Dedifferentiated amniotic fluid mesenchymal stem cell (primary cell): ENCODE data around the gene MMEL1.
"Not testable (repeated sequence)": the region's sequence is repeated elsewhere in the genome, so short reads cannot be mapped to it uniquely, and the experiment has no call there.

ENCODE experiments used
- DNase-seq: peaks from one replicate; pipeline ENCODE4 v3.0.0-alpha.2; 2016; ENCODE audit errors: extremely low spot score

MMEL1 gene

DNA sequence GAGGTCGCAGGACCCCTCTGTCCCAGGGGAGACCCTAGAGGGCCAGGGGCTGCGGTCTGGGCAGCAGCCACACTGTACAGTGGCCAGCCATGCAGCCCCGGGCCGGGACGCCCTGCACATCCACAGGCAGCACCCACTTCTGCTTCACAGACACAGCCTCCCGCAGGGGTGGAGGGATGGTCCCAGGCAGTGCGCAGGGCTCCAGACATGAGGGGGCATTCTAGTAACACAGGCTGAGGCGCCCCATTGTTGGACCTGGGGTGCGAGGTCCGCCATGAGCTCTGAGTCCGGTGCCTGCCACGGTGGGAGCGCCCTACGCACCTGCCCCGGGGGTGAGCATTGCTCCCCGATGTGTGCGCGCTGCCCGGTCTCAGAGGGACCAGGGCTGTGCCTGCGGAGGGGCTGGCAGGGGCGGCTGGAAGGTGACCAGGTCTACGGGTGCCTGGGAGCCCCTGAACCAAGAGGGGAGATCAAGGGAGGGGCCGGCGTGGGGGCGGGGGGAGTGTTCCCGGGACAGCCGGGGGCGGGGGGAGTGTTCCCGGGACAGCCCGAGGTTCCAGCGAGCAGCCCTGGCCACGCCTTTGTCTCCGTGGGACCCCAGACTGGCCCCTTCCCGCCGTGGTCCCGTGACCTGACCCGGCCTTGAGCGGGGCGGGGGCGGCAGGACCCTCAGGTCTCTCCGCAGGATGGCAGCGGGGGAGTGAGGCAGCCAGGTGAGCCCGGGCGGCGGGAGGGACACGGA lies 4.5 kb downstream of the MMEL1 start:
- DNase-seq: no peak

DNA sequence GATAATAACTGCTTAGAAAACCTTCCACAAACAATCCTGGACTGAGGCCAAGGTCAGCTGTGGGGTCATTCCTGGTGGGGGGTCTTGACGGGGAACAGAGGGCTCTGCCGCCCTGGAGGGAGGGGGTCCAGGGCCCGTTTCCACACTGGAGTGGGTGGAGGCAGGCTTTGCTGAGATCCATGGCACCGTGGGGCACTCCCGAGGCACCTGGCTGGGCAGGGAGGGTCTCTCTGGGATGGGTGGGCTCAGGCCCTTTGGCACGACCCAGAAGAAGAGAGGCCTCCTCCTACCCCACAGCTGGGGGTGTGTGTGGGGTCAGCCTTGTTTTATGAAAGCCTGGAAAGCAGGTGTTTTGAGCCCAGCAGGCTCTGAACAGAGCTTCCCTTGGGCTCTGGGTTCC lies 5.1 kb downstream of the MMEL1 start:
- DNase-seq: no peak

DNA sequence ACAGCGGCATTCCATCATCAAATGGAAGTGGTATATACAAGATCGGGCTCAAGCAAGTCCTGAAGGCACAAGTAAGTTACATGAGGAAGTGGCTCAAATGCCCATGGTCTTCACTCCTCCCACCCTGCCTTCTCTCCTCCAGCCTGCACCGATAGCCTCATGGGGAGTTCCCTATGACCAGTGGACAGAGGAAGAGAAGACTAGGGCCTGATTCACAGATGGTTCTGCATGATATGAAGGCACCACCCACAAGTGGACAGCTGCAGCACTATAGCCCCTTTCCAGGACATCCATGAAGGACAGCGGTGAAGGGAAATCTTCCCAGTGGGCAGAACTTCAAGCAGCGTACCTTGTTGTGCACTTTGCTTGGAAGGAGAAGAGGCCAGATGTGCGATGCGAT lies 7.1 kb downstream of the MMEL1 start:
- DNase-seq: not testable (repeated sequence)

DNA sequence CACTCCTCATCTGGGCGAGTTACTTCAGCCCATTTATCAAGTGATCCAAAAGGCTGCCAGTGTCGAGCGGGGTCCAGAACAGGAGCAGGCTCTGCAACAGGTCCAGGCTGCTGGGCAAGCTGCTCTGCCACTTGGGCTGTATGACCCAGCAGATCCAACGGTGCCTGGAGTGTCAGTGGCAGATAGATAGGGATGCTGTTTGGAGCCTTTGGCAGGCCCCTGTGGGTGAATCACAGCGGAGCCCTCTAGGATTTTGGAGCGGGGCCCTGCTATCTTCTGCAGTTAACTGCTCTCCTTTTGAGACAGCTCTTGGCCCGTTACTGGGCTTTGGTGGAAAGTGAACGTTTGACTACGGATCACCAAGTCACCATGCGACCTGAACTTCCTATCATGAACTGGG lies 7.5 kb downstream of the MMEL1 start:
- DNase-seq: no peak

DNA sequence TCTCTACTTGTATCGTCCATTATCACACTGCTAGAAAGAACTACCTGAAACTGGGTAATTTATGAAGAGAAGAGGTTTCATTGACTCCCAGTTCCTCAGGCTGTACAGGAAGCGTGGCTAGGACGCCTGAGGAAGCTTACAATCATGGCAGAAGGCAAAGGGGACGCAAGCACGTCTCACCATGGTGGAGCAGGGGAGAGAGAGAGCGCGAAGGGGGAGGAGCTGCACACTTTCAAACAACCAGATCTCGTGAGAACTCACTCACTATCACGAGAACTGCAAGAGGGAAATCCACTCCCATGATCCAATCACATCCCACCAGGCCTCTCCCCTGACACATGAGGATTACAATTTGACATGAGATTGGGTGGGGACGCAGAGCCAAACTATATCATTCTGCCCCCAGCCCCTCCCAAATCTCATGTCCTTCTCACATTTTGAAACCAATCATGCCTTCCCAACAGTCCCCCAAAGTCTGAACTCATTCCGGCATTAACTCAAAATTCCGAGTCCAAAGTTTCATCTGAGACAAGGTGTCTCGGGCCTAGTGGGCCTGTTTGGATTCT lies 8.0 kb downstream of the MMEL1 start:
- DNase-seq: no peak

DNA sequence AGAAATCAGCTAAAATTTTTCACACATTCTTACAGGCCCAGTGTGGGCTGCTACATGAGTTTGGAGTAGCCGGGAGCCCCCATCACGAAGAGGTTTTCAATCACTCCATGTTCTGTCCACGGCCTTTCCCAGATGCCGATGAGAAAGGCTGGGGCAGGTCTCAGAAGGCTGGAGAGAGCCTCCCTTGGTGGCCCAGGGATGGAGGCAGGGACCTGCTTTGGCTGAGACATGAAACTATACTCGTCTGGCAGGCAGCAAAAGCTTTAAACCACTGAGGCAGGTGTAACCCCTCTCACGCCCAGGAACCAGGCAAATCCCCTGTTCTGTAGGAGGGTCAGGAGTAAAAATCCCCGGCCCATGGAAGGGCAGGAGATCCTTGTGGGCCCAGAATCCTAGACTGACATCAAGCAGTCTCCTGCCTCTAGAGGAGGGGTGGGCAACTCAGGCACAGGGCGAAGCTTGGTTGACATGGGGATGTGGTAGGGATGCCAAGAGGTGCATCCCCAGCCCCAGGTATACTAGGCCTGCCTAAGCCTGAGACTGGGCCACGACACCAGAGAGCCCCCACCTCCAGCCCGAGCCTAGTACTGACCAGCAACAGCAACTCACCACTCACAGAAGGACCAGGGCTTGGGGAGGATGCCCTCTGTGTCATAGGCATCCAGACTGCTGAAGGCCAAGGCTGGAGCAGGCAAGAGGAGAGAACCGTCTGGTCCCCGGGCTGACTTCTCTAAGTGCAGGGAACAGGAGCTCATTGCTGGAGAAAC lies 9.1 kb downstream of the MMEL1 start:
- no peak for DNase-seq

DNA sequence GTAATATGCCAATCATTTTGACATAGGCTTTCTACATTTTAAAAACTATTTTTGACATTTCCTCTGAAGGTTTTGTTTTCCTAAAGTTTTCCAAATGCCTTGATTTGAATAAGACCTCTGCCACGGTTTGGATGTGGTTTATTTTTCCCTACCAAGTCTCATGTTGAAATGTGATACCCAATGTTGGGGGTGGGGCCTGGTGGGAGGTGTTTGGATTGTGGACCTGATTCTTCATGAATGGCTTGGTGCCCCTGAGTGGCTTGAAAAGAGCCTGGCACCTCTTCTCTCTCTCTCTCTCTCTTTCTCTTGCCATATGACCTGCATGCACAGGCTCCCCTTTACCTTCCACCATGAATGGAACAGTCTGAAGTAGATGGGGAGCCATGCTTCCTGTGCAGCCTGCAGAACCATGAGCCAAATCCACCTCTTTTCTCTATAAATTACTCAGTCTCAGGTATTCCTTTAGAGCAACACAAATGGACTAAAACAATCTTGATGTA lies 14.8 kb downstream of the MMEL1 start:
- DNase-seq: no peak

DNA sequence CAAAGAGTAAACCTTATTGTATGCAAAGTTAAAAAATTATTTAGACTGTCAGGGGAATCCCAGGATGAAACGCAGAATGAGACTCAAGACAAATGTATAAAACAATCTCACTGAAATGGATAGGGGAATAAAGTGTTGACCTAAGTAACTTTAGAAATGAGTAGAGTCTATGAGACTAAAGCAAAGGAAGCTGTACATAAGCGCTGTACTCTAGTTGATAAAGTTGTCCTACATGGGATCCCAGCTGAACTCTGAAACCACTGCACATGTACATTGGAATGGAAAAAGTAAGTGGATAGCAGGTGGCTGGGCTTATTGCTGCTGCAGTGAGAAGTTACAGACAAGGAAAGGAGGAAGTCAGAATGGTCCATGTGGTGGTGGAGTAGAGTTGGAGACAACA lies 18.7 kb downstream of the MMEL1 start:
- no peak for DNase-seq

DNA sequence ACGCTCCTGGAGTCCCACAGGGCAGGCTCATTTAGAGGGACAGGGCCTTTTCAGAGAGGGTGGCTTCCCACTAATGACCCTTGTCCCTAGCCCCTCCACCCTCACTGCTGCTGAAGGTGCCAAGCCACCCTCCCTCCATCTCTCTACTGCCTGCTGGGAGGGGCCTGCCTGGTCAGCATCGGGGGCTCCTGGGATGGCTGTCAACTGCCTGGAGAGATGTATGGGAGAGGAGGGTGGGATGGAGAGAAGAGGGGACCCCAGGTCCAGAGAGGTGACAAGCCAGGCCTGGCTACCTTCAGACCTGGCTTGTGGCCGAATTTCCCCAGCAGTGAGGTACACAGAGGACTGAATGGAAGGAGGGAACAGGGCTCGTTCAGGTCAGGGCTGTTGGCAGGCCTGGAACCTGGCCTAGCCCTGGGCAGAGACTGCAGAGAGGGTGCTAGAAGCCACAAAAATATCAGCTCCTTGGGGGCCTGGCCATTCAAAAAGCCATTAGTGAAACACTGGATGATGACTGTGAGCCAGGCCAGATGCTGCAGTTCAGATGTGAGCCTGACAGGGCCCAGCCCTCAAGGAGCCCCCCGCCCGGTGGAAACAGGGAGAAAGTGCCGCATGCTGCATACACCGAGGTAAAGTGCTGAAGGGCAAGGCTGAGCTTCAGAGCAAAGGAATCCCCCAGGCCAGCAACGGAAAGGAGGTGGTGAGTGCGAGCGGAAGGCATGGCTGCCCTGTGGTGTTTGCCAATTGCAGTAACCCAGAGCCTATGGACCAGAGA lies 20.0 kb downstream of the MMEL1 start:
- DNase-seq: no peak

DNA sequence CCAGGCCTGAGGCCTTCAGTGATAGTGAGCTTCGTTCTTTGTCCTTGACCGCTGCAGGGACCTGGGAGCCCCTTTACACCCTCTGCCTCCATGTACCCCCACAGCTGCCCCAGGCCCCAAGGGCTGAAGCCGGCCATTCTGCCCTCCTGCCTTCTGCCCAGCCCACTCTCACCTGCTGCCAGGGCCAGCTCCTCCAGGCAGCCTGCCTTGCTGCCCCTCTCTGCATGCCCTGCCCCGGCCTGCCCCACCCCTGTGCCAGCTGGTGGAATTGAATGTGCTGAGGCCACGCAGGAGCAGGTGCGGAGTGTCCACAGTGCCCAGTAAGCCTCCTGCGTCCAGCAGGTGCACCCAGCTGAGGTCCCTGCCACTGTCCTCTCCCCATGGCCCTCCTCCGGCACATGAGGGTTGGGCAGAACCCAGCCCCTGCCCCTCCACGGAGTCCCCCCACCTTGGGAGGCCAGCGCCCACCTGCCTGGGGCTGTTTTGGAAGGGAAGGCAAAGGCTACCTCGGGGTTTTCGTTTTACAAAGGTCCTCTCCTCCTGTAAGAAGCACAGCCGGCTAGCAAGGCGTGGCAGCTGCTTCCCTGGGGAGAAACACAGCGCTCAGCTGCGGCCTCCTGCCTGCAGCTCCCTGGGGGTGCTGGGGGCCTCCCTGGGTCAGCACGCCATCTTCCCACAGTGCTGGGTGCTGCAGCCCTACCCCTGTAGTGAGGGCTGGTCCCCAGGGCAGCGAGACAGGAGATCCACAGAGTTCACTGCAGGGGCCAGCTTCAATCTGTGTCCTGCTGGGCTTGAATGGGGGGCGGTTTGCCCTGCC lies 21.0 kb downstream of the MMEL1 start:
- no peak for DNase-seq

DNA sequence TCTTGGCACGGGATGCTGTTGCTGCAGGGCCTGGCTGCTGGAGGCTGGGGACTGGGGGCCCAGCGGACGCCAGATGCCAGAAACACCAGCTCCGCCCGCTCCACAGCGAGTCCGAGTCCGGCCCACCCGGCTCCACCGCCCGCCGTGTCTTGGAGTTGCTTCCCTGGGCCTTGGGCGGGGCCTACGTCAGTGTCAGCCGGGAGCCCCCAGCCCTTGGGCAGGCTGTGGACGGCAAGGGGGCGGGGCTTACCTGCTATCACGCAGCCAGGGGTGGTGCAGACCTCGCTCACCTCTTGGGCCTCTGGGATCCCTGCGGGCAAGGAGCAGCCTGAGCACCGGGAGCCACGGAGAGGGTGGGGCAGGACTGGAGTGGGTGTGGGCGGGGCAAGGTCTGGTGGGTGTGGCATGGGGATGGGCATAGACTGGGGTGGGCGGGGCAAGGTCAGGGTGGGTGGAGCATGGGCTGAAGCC lies 21.8 kb downstream of the MMEL1 start:
- DNase-seq: no peak

DNA sequence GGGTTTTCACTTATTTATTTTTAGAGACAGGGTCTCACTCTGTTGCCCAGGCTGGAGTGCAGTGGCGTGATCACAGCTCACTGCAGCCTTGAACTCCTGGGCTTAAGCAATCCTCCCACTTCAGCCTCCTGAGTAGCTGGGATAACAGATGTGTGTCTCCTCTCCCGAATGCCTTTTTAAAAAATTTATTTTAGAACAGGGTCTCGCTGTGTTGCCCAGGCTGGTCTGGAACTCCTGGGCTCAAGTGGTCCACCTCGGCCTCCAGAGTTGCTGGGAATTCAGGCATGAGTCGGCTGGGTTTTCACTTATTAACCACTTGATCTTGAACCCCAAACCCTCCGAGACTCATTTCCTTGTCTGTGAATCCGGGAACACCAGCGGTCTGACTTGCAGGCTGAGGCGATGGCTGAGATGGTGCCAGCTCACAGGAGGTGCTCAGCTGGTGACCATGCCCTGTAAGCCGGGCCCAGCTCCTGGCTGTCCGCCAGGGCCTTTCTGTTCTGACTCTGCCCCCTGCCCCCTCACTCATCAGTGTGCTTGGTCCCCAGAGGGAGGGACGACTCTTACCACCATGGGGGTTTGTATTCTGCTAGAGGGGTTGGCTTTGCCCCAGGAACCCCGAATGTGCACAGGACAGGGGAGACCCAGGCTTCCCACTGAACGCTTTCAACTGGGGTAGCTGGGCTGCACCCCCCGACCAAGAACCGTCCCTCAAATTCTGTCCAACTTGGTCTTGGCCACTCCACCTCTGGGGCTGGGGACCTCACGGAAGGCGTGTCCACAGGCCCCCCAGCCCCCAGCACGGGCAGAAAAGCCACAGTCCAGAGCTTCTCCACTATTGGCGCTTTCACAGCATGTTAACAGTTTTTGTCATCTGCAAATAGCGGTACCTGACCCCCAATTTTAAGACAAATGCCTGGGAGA lies 22.5 kb downstream of the MMEL1 start:
- no peak for DNase-seq

DNA sequence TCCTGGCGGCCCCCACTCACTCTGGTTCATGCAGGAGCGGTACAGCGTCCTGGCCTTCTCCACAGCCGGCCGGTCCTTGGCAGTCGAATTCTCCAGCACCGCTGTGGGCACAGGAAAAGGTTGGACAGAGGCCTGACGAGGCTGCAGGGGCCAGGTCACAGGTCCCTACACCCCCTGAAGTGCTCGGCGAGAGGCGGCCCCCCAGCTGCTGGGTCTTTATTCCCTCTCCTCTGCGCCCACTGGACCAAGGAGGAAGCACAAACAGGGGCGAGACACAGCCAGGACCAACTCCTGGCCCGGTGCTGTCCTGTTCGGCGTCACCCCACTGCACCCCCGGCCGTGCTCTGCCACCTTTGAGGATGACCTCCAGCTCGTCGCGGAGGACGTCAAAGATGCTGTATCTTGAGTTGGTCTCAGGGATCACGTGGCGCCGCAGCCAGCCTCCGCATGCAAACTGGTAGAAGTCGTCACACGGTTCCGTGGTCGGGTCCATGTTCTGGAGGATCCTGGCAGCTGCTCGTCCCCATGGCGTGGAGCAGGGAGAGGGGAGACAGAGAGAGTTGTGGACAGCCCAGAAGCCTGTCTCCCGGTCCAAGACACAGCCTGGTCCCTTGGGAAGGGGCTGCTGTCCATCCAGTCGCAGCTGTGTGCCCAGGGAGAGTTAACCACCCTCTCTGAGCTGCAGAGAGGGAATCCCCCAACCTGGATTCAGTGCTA lies 23.3 kb downstream of the MMEL1 start:
- DNase-seq: no peak

DNA sequence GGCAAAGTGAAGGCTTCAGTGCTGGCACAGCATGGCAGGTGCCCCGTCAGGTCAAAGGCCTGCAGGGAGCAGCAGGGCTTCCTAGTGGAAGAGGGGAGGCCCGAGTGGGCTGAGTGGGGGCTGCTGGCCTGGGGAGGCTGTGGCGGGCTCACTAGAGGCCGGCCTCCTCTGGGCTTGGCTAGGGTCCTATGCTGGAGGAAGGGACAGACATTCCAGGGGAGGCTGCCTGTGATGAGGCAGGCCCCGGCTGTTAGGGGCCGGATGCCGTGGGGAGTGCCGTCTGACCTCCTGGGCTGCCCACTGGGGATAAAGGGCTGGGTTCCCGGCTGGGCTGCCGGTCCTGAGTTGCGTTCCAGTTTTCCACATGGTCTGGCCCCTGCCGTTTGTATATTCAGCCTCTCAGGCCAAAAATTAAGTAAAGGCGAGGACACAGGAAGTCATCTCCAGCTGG lies 25.1 kb downstream of the MMEL1 start:
- DNase-seq: no peak

DNA sequence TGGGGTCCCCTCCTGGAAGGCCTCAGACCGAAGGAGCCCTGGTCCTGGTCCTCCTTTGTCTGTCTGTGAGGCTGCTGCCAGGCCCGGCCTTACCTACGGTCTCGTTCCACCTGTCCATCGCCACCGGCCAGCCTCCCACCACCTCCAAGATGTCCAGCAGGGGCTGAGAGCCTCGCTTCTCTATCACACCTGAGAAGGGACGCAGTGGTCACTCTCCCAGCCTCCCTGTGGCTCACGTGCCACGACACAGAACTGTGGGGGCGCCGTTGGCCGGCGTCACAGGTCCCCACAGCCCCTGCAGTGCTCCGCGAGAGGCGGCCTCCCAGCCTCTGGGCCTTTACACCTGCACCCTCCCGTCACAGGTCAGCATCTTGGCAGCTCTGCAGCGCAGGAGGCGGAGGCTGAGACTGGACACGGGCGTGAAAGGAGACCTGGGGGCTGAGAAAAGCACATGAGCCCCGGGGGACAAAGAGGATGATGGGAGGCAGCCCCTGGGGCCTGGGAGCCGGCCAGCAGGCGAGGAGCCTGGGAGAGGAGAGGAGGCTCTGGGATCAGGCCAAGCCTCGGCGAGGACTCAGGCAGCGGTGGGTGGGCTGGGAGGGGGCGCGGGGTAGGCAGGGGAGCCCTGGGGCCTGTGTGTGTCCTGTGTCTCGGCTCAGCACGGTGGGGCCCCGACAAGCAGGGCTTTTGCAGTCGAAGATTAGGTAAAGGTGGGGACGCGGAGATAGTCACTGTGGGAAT lies 25.8 kb downstream of the MMEL1 start:
- no peak for DNase-seq

DNA sequence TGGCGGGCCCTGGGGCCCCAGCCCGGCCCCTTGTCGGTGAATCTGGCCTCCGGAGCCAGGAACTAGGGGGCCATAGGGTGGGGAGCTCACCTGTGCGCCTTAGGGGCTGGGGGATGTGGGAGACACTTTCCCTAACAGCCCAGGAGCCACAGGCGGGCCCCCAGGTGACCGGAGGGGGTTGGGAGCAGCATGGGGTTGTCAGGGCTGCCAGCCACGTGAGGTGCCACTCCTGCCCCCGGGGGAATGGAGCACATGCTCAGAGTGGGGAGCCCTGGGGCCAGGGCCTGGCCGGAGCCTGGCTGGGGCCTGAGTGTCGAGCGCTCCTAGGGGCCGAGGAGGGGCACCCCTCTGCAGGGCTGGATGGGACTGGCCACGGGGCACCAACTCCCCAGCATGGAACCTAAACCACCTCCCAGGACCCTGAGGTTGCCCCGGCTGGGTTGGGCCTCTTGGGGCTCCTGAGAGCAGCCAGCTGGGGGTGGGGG lies 26.4 kb downstream of the MMEL1 start:
- DNase-seq: no peak

DNA sequence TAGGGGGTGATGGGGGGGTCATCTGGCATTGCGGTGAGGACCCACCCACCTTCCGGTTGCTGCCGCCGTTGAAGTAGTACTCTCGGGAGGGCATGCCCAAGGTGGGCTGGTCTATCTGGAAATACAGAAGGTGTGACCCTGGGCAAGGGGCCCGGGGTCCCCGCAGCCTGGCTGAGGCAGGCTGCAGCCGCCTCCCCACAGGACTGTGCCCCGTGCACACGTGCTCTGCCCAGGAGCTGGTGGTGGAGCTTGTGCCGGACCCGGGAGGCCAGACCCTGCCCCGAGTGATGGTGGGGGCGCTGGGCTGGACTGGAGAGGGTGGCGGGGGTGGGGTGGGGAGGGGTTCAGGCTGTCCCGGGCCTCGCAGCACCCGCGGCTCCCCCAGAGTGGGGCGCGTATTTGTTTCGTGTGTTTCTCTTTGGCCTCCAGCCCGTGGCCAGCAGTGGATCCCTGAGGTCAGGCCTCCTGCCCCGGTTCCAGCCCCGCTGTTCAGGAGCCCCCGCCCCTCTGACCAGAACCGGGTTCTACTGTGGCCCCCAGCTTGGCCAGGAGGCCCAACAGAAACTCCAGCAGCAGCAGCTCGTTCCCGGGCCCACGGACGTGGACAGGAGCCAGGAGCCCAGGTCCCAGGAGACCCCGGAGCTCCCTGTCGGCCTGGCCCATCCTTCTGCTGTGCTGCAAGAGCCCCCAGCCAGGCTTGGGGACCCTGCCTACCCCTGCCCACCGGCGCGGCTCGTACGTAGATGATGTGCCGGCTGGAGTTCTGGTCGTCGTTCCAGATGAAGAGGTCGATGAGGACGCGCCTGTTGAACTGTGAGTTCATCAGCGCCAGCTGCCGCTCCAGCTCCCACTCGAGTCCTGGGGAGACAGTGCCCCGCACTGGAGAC lies 27.1 kb downstream of the MMEL1 start:
- DNase-seq: no peak
